Measurements from ENCODE around the gene KLHL34. TPM values are rescaled to one million over a fixed set of nuclear protein-coding genes. Genes with fewer than 3 reads are reported as not detected.

Gene KLHL34
- total and polyA plus RNA-seq, 8 donors, result 0.06 to 0.18 TPM; not detected in 6

- WGBS, 5 donors, result 63 to 88% (median 71%) methylated on average over 3 of the region's 3 CpGs
- Histone ChIP-seq H3K4me3 (no peak overlapping the region), H3K27ac (no peak overlapping the region), H3K9me3 (peaks cover 0 to 15% (median 0%) of the 10 kb centered on the region in 4 donors), H3K36me3 (no peaks in the 10 kb centered on the region), H3K4me1 (peaks cover 0 to 8% (median 0%) of the 10 kb centered on the region in 4 donors), H3K27me3 (peaks cover 0 to 39% (median 32%) of the 10 kb centered on the region in 3 donors)
- intact Hi-C loops (cut with DNase I; ENCODE audit: low total_unique reads), result no loop called here
- TF ChIP-seq POLR2AphosphoS5 (IDR thresholded peaks at IDR 0.05), result no peak
- TF ChIP-seq, protein P1, sequence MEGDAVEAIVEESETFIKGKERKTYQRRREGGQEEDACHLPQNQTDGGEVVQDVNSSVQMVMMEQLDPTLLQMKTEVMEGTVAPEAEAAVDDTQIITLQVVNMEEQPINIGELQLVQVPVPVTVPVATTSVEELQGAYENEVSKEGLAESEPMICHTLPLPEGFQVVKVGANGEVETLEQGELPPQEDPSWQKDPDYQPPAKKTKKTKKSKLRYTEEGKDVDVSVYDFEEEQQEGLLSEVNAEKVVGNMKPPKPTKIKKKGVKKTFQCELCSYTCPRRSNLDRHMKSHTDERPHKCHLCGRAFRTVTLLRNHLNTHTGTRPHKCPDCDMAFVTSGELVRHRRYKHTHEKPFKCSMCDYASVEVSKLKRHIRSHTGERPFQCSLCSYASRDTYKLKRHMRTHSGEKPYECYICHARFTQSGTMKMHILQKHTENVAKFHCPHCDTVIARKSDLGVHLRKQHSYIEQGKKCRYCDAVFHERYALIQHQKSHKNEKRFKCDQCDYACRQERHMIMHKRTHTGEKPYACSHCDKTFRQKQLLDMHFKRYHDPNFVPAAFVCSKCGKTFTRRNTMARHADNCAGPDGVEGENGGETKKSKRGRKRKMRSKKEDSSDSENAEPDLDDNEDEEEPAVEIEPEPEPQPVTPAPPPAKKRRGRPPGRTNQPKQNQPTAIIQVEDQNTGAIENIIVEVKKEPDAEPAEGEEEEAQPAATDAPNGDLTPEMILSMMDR (IDR thresholded peaks at IDR 0.05), result no peak
- no peak for TF ChIP-seq EP300 (IDR thresholded peaks at IDR 0.05)
- no peak for TF ChIP-seq POLR2A (IDR thresholded peaks at IDR 0.05)
- DNase-seq, result no peak
Observed at GRCh38 chrX:21659320-21659719, 1.2 kb upstream of the KLHL34 start.

GRCh38 chrX:21658746-21659145, 616 bp upstream of the KLHL34 start:
- 14 to 52% (median 40%) methylated on average over 7 to 23 of the region's 23 CpGs for WGBS, 5 donors
- no peak overlapping the region for H3K27ac ChIP-seq

DNA sequence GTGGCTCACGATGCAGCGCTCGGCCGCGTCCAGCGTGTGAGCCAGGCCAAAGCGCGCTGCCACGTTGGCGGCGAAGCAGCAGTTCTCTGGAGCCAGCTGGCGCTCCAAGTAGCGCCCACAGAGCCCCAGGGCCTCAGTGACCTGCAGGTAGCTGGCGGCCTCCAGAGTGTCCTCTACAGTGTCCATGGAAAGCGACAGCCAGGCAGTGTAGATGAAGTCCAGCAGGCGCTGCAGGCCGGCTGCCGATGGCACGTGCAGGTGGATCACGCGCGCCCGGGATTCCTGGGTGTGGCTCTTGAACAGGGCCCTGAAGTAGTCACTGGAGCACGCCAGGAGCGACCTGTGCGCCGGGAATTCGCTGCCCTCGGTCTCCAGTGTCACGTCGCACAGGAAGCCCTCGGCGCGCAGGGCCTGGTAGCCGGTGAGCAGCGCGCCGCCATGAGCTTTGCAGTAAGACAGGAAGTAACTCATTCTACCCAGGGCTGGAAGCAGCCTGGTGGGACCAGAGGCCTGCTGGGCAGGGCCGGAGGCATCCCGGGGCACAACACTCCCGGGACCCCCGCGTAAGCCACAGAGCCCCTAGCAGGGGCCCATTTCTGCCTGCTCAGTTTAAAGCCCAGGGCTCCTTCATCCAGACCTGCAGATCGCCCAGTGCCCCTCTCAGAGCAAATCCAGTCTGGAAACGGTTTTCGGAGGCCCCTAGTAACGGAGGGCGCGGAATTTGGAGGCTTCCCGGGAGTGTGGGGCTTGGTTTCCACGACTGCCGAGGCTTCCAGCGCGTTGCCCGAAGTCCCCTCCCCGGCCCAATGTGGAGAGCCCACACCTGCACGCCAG, 595 bp downstream of the KLHL34 start:
- H3K4me3 ChIP-seq, result peak overlapping the region; percentile 25 to 33 (median 31)
- peaks cover 0 to 8% (median 0%) of the 10 kb centered on the region in 4 donors for H3K4me1 ChIP-seq
- peaks cover 0 to 15% (median 0%) of the 10 kb centered on the region in 4 donors for H3K9me3 ChIP-seq
- H3K27me3 ChIP-seq, result peaks cover 0 to 34% (median 32%) of the 10 kb centered on the region in 3 donors
- peak in 1 of 2 donors; percentile 4 for DNase-seq
- H3K36me3 ChIP-seq, result no peaks in the 10 kb centered on the region
- 48 to 75% (median 57%) methylated on average over 46 to 57 of the region's 57 CpGs; no CpG with 5 or more reads in 1 of the 5 donors for WGBS, 5 donors
- intact Hi-C loops (cut with DNase I; ENCODE audit: low total_unique reads), result no loop called here
- H3K27ac ChIP-seq, result no peak overlapping the region
- TF ChIP-seq EP300 (IDR thresholded peaks at IDR 0.05) (no peak), POLR2AphosphoS5 (IDR thresholded peaks at IDR 0.05) (no peak), POLR2A (IDR thresholded peaks at IDR 0.05) (no peak)
- TF ChIP-seq, protein P1 (IDR thresholded peaks at IDR 0.05), result no peak

More at GRCh38 chrX:21658746-21659145, 616 bp upstream of the KLHL34 start:
- no peak for TF ChIP-seq EP300 (IDR thresholded peaks at IDR 0.05)
- no peak for TF ChIP-seq POLR2A (IDR thresholded peaks at IDR 0.05)
- TF ChIP-seq, protein P1 (IDR thresholded peaks at IDR 0.05), result no peak
- TF ChIP-seq POLR2AphosphoS5 (IDR thresholded peaks at IDR 0.05), result no peak
- intact Hi-C loops (cut with DNase I; ENCODE audit: low total_unique reads), result no loop called here
- H3K9me3 ChIP-seq, result peaks cover 0 to 15% (median 0%) of the 10 kb centered on the region in 4 donors
- H3K4me3 ChIP-seq, result peak overlapping the region in 3 of 4 donors; percentile 25 to 33 (median 31)
- peaks cover 0 to 8% (median 0%) of the 10 kb centered on the region in 4 donors for H3K4me1 ChIP-seq
- H3K27me3 ChIP-seq, result peaks cover 0 to 36% (median 32%) of the 10 kb centered on the region in 3 donors
- no peaks in the 10 kb centered on the region for H3K36me3 ChIP-seq
- peak in 1 of 2 donors; percentile 9 for DNase-seq

DNA sequence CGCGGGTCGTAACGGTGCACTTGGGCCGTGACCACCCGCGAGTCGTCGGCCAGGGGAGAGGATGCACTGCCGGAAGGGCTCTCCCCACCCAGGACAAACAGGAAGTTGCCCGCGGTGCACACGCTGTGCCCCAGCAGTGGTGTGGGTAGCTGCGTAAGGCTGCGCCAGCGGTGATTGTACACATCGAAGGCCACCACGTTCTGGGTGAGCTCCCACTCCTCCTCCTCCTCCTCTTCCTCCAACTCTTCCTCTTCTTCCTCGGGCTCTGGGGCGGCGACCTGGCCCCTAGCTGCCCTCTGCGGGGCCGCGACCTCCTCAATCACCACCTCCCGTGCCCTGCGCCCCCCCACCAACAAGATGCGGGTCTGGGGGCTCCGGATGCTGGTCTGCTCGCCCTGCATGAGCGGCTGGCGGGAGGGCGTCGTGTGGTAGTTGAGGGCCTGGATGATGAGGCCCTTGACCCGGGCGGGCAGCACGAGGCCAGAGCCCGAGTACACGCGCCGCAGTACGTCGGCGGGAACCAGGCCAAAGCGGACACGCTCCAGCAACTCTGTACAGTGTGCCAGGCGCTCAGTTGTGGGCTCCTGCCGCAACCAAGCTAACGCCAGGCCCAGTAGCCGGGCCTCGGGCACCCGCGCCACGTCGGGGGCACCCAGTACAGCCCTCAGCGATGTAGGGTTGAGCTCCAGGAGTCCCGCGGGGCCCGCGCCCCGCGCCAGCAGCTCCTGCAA, 1.4 kb downstream of the KLHL34 start:
- Histone ChIP-seq H3K27me3 (peaks cover 0 to 32% (median 32%) of the 10 kb centered on the region in 3 donors), H3K36me3 (no peaks in the 10 kb centered on the region), H3K27ac (no peak overlapping the region), H3K4me3 (peak overlapping the region in 3 of 4 donors; percentile 10 to 19 (median 15)), H3K4me1 (peaks cover 0 to 8% (median 0%) of the 10 kb centered on the region in 4 donors), H3K9me3 (peaks cover 0 to 15% (median 0%) of the 10 kb centered on the region in 4 donors)
- 57 to 72% (median 65%) methylated on average over 34 to 61 of the region's 61 CpGs; no CpG with 5 or more reads in 1 of the 5 donors for WGBS, 5 donors
- DNase-seq, result no peak
- TF ChIP-seq POLR2AphosphoS5 (IDR thresholded peaks at IDR 0.05), result no peak
- TF ChIP-seq POLR2A (IDR thresholded peaks at IDR 0.05), result no peak
- TF ChIP-seq, protein P1 (IDR thresholded peaks at IDR 0.05), result no peak
- no peak for TF ChIP-seq EP300 (IDR thresholded peaks at IDR 0.05)
- intact Hi-C loops (cut with DNase I; ENCODE audit: low total_unique reads), result no loop called here

All from stomach (tissue), 9 donors.